Heart right ventricle (tissue), 16 donors: ENCODE results near the gene TTN. TPM values are rescaled to one million over a fixed set of nuclear protein-coding genes. Genes with fewer than 3 reads are reported as not detected.

ENCODE experiments used
- ATAC-seq, 8 donors: fragments of 200-7000 bp; cut with Tn5 transposase; one replicate each; pipeline ENCODE4 v1.9.1; 2020; ENCODE audit warnings: mild to moderate bottlenecking in 8 of 8, moderate library complexity in 8 of 8, moderate number of reproducible peaks in 1 of 8
- DNase-seq, 2 donors: peaks; one replicate each; pipeline ENCODE4 v3.0.0-alpha.2; 2020
- H3K27ac ChIP-seq, 10 donors: fragments of 200-600 bp; sonication (generic) in 2 of 10; one replicate each; pipeline versions ENCODE4 v1.5.0 to v1.8.0; 2020 to 2022; ENCODE audit warnings: mild to moderate bottlenecking in 3 of 10
- H3K27me3 ChIP-seq, 7 donors: fragments of 200-600 bp; one replicate each; pipeline ENCODE4 v1.8.0; 2021 to 2022; ENCODE audit warnings: mild to moderate bottlenecking in 2 of 7
- H3K36me3 ChIP-seq, 9 donors: fragments of 200-600 bp; sonication (generic) in 1 of 9; one replicate each; pipeline versions ENCODE4 v1.5.0 to v1.8.0; 2020 to 2022; ENCODE audit warnings: mild to moderate bottlenecking in 2 of 9
- H3K4me1 ChIP-seq, 9 donors: fragments of 200-600 bp; sonication (generic) in 1 of 9; one replicate each; pipeline versions ENCODE4 v1.5.0 to v1.8.0; 2020 to 2022; ENCODE audit warnings: mild to moderate bottlenecking in 4 of 9
- H3K4me3 ChIP-seq, 10 donors: fragments of 200-600 bp; sonication (generic) in 2 of 10; one replicate each; pipeline versions ENCODE4 v1.5.0 to v1.8.0; 2020 to 2022; ENCODE audit warnings: mild to moderate bottlenecking in 7 of 10, moderate library complexity in 2 of 10
- H3K9me3 ChIP-seq, 11 donors: fragments of 200-600 bp in 10 of 11; sonication (generic) in 2 of 11; one replicate each; pipeline versions ENCODE4 v1.5.0 to v1.8.0; 2013 to 2022; ENCODE audit warnings: mild to moderate bottlenecking in 2 of 11, control low read depth in 1 of 11, moderate library complexity in 1 of 11
- WGBS, 2 donors: extraction: QIAGEN DNeasy Blood & Tissue Kit; methylation state at CpG; one replicate each; pipeline ENCODE4 v1.1.7; 2013; ENCODE audit warnings: inconsistent platforms in 1 of 2; 5-methylcytosine and 5-hydroxymethylcytosine counted together
- intact Hi-C, 10 donors: fragments of 100-400 bp; cut with DNase I; formaldehyde crosslinking; loops; one replicate each; pipeline versions ENCODE4 v1.11.1 to v1.14.2; 2022
- polyA plus RNA-seq, 2 donors: library from polyadenylated mRNA; stranded (reverse); fragments of 200-250 nt; gene quantifications; one replicate each; pipeline ENCODE4 v1.2.3, GENCODE V29; 2013
- total RNA-seq, 10 donors: library from RNA; stranded (reverse); fragmentation: NEBNext Ultra II Directional in 3 of 10; extraction: Animal tissue kit (Norgen Biotek cat#: 25700) in 3 of 10; gene quantifications; one replicate each; pipeline versions ENCODE4 v1.2.1 to v1.2.4, GENCODE V29; 2021 to 2023
- TF ChIP-seq, protein P1 (sequence below), 9 donors: fragments of 200-600 bp; sonication (generic) in 2 of 9; IDR thresholded peaks; one replicate each; pipeline versions ENCODE4 v1.5.0 to v1.8.0; 2021 to 2022; ENCODE audit warnings: antibody characterized with exemption in 9 of 9, mild to moderate bottlenecking in 5 of 9, moderate library complexity in 1 of 9
- donor health status: Arrhythmogenic right ventricular cardiomyopathy.
- donor health status: ischemic (EF 13 %, LVEDD 7.1; RV severe dilation, severe dysfunction).
- donor health status: healthy with polysubstance abuse.
- donor health status: DM: no; HTN: yes; CAD: no.
- donor health status: DM: no; HTN: no; CAD: no.
- donor health status: ischemic (EF 25% LVEDD 6.9; RV normal size, moderate dysfunction).
- donor health status: ischemic (EF 25% LVEDD 5.7; RV mildly dilated, moderate dysfunction).
- donor health status: healthy.
- donor health status: DM: yes; HTN: yes; CAD: no.
- donor health status: Ischemic cardiomyopathy.
- donor health status: ischemic (EF 35%, LVEDD 5.7; RV mildly dilated, moderate dysfunction).
- donor health status: nonischemic (EF 11% LVEDD 7.7; RV severe dilation, severe dysfunction).
- donor health status: DM: yes; HTN: yes; CAD: no.
- donor health status: PGD.
- donor health status: ischemic (EF 29% LVEDD 5.4; RV normal size, mild dysfunction).
- donor health status: nonischemic (EF 23%, LVEDD 6.1; RV moderate dilation, normal function).

Gene TTN
- total and polyA plus RNA-seq, 12 donors: 65.7 to 4,921 (median 3,636) TPM

DNA sequence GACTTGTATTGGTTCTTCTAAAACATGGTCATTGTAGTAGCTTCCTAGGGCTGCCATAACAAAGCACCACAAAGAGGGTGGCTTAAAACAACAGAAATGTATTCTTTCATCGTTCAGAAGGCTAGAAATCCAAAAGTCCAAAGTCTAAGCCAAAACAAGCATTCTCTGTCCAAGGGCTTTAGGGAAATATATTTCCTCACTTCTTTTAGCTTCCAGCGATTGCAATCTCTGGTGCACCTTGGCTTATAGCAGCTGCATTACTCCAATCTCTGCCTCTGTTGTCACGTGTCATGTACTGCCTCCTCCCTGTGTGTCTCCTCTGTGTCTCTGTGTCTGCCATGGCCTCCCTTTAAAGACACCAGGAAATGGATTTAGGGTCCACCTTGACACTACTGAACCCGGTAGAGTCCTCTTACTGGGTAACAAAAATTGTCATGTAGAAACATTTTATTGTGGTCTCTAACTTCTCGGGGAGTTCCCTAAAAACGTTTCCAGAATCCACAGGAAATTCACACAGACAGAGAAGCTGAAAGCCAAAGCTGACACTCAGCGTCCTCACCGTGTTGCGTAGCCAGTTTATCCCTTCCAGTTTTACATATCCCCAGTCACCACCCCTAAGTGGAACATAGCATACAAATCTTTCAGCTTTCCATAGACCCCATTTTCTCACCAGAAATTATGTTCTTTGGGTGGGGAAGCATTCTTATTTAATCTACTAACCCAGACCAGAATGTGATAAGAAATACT is 20.7 kb upstream of the TTN start:
- peaks cover 0 to 5% (median 0%) of the 10 kb centered on the region in 9 donors for H3K36me3 ChIP-seq
- WGBS, 2 donors: 51 to 55% methylated on average over 9 of the region's 9 CpGs
- DNase-seq (no peak), ATAC-seq (peak in 5 of 8 donors; percentile 29 to 71 (median 56))
- H3K4me3 ChIP-seq: peak overlapping the region in 3 of 10 donors; percentile 1 to 31 (median 11)
- intact Hi-C loops: loop anchor here in 1 of 10 donors (2.0 kb wide), 1 partner anchor 33 kb away; no protein-coding TSS in a partner anchor
- peaks cover 2 to 42% (median 31%) of the 10 kb centered on the region in 9 donors for H3K4me1 ChIP-seq
- TF ChIP-seq, protein P1, sequence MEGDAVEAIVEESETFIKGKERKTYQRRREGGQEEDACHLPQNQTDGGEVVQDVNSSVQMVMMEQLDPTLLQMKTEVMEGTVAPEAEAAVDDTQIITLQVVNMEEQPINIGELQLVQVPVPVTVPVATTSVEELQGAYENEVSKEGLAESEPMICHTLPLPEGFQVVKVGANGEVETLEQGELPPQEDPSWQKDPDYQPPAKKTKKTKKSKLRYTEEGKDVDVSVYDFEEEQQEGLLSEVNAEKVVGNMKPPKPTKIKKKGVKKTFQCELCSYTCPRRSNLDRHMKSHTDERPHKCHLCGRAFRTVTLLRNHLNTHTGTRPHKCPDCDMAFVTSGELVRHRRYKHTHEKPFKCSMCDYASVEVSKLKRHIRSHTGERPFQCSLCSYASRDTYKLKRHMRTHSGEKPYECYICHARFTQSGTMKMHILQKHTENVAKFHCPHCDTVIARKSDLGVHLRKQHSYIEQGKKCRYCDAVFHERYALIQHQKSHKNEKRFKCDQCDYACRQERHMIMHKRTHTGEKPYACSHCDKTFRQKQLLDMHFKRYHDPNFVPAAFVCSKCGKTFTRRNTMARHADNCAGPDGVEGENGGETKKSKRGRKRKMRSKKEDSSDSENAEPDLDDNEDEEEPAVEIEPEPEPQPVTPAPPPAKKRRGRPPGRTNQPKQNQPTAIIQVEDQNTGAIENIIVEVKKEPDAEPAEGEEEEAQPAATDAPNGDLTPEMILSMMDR (IDR thresholded peaks at IDR 0.05): no peak
- peaks cover 0 to 8% (median 0%) of the 10 kb centered on the region in 11 donors for H3K9me3 ChIP-seq
- H3K27ac ChIP-seq: peak overlapping the region in 7 of 10 donors; percentile 3 to 79 (median 53)
- no peaks in the 10 kb centered on the region for H3K27me3 ChIP-seq

GRCh38 chr2:178827111-178827510 is 19.9 kb upstream of the TTN start:
- ATAC-seq (no peak), DNase-seq (no peak)
- intact Hi-C loops: no loop called here
- no peaks in the 10 kb centered on the region for H3K27me3 ChIP-seq
- H3K4me3 ChIP-seq: no peak overlapping the region
- peaks cover 2 to 42% (median 31%) of the 10 kb centered on the region in 9 donors for H3K4me1 ChIP-seq
- TF ChIP-seq, protein P1 (IDR thresholded peaks at IDR 0.05): no peak
- H3K9me3 ChIP-seq: peaks cover 0 to 8% (median 0%) of the 10 kb centered on the region in 11 donors
- H3K27ac ChIP-seq: peak overlapping the region in 5 of 10 donors; percentile 40 to 79 (median 55)
- WGBS, 2 donors: 86 to 96% methylated on average over 1 of the region's 1 CpG
- peaks cover 0 to 5% (median 0%) of the 10 kb centered on the region in 9 donors for H3K36me3 ChIP-seq

GRCh38 chr2:178825183-178825582 is 18.0 kb upstream of the TTN start:
- intact Hi-C loops: no loop called here
- peaks cover 0 to 5% (median 0%) of the 10 kb centered on the region in 9 donors for H3K36me3 ChIP-seq
- TF ChIP-seq, protein P1 (IDR thresholded peaks at IDR 0.05): no peak
- DNase-seq: no peak
- no peak overlapping the region for H3K27ac ChIP-seq
- H3K4me3 ChIP-seq: no peak overlapping the region
- peaks cover 2 to 34% (median 24%) of the 10 kb centered on the region in 9 donors for H3K4me1 ChIP-seq
- peaks cover 0 to 8% (median 0%) of the 10 kb centered on the region in 11 donors for H3K9me3 ChIP-seq
- H3K27me3 ChIP-seq: no peaks in the 10 kb centered on the region
- WGBS, 2 donors: 13 to 37% methylated on average over 1 of the region's 1 CpG
- ATAC-seq: no peak

DNA sequence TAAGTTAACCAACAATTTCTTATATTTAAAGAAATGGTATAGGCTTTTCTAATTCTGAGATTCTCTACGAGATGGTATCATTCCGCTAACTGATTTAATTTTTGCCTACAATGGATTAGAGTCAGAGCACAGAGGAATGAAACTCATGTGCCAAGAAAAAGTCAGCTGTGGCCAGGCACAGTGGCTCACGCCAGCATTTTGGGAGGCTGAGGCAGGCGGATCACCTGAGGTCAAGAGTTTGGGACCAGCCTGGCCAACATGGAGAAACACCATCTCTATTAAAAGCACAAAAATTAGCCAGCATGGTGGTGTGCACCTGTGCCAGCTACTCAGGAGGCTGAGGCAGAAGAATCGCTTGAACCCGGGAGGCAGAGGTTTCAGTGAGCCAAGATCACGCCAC is 17.0 kb upstream of the TTN start:
- Histone ChIP-seq H3K36me3 (no peaks in the 10 kb centered on the region), H3K27me3 (no peaks in the 10 kb centered on the region), H3K4me3 (no peak overlapping the region), H3K27ac (no peak overlapping the region), H3K4me1 (peaks cover 0 to 34% (median 18%) of the 10 kb centered on the region in 9 donors), H3K9me3 (peaks cover 0 to 8% (median 0%) of the 10 kb centered on the region in 11 donors)
- DNase-seq: peak in 1 of 2 donors; percentile 20
- TF ChIP-seq, protein P1 (IDR thresholded peaks at IDR 0.05): no peak
- ATAC-seq: peak in 3 of 8 donors; percentile 48 to 64 (median 48)
- intact Hi-C loops: no loop called here
- WGBS, 2 donors: 71 to 77% methylated on average over 7 of the region's 7 CpGs
